Esophagus squamous epithelium (tissue), 5 donors: Measurements from ENCODE around the gene CZIB. TPM values are rescaled to one million over a fixed set of nuclear protein-coding genes. Genes with fewer than 3 reads are reported as not detected.

ENCODE experiments used
- DNase-seq: peaks from one replicate; lab custom pipeline; 2025; lab: John Stamatoyannopoulos, UW
- H3K27ac ChIP-seq, 4 donors: fragments of 200-600 bp; sonication (generic); one replicate each; pipeline ENCODE4 v1.5.1; 2016 to 2019; ENCODE audit warnings: mild to moderate bottlenecking in 1 of 4
- H3K27me3 ChIP-seq, 4 donors: fragments of 200-600 bp; sonication (generic); 1 replicate in 3 of 4; 2 replicates in 1 of 4; pipeline versions ENCODE4 v1.5.1 to v1.6.0; 2017 to 2021; ENCODE audit warnings: antibody characterized with exemption in 1 of 4
- H3K36me3 ChIP-seq, 3 donors: fragments of 200-600 bp; sonication (generic); one replicate each; pipeline ENCODE4 v1.5.1; 2016 to 2019
- H3K4me1 ChIP-seq, 3 donors: fragments of 200-600 bp; sonication (generic); one replicate each; pipeline ENCODE4 v1.5.1; 2017 to 2019
- H3K4me3 ChIP-seq, 4 donors: fragments of 200-600 bp; sonication (generic); 1 replicate in 3 of 4; 2 replicates in 1 of 4; pipeline ENCODE4 v1.5.1; 2016 to 2019; ENCODE audit warnings: mild to moderate bottlenecking in 2 of 4, moderate library complexity in 1 of 4
- H3K9me3 ChIP-seq, 3 donors: fragments of 200-600 bp; sonication (generic); one replicate each; pipeline ENCODE4 v1.5.1; 2016 to 2019
- POLR2A ChIP-seq, 4 donors: fragments of 450-650 bp; IDR thresholded peaks; one replicate each; pipeline ENCODE4 v1.6.1; 2017; ENCODE audit warnings: antibody characterized with exemption in 4 of 4, mild to moderate bottlenecking in 4 of 4, moderate library complexity in 3 of 4
- WGBS, 2 donors: methylation state at CpG; one replicate each; pipeline ENCODE4 v1.1.5; 2018; 5-methylcytosine and 5-hydroxymethylcytosine counted together
- intact Hi-C: fragments of 100-400 bp; cut with DNase I; formaldehyde crosslinking; loops from one replicate; pipeline ENCODE4 v1.15.0; 2022
- total RNA-seq, 4 donors: library from RNA; depleted of rRNA; stranded (reverse); fragments of >200 nt; gene quantifications; one replicate each; pipeline ENCODE4 v1.1.0, GENCODE V29; 2016
- TF ChIP-seq, protein P1 (sequence below), 6 experiments: fragments of 450-650 bp in 4 of 6; fragments of 200-600 bp in 2 of 6; sonication (generic) in 2 of 6; IDR thresholded peaks; one replicate each; pipeline ENCODE4 v1.5.1; 2016 to 2019; ENCODE audit warnings: antibody characterized with exemption in 6 of 6, mild to moderate bottlenecking in 4 of 6, moderate library complexity in 4 of 6
- donor health status: DM: yes; HTN: yes; CAD: no.

The CZIB gene
- total RNA-seq, result 10 to 100 TPM; 18.7 to 42.9 (median 26.0) TPM

DNA sequence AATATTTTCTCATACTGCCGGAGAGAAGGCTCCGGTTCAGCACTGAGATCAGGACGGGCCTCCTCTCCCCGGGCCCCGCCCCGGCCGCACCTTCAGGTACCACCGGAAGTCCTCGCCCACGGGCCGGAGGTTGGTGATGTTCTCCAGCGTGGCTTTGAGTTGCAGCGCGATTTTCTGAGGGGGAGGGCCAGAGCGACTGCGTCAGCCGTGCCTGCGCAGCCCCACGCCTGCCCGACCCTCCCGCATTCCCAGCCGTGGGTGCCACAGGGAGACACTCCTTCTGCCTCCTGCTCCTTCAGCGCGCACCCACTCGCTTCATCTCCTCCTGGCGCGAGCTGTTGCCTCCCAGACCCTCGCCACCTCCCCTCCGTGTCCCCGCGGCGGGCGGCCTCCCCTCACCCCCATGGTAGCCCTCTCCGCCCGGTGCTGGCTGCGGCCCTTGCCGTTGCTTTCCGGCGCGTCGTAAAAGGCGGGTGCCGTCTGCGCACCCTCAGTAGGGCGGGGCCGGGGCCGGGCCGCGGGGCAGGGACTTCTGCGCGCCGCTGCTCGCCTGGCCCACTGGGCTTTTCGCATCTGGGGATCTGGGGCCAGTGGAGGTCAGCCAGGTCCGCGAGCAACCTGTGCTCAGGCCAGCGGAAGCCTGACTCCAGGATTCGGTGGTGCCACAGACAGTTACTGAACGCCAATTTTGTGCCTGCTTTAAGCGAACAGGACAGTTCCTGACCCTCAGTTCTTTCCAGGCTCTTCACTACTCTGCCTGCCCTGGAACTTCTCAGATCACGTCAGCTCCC is at the start of gene CZIB:
TSS of gene CZIB (minus strand) at position 464 of the 791 bp plus-strand sequence. CDS start at position 405, 59 bp downstream.
- Histone ChIP-seq H3K36me3 (peaks cover 0 to 34% (median 0%) of the 10 kb centered on the region in 3 donors), H3K4me1 (peaks cover 8 to 22% (median 14%) of the 10 kb centered on the region in 3 donors), H3K27me3 (no peaks in the 10 kb centered on the region), H3K27ac (peak within 1 kb of the TSS; percentile 96 to 99 (median 97)), H3K9me3 (no peaks in the 10 kb centered on the region), H3K4me3 (peak within 1 kb of the TSS; percentile 81 to 85 (median 83))
- TF ChIP-seq POLR2A (IDR thresholded peaks at IDR 0.05), result peak in 3 of 4 donors; percentile 36 to 95 (median 78)
- TF ChIP-seq, protein P1, sequence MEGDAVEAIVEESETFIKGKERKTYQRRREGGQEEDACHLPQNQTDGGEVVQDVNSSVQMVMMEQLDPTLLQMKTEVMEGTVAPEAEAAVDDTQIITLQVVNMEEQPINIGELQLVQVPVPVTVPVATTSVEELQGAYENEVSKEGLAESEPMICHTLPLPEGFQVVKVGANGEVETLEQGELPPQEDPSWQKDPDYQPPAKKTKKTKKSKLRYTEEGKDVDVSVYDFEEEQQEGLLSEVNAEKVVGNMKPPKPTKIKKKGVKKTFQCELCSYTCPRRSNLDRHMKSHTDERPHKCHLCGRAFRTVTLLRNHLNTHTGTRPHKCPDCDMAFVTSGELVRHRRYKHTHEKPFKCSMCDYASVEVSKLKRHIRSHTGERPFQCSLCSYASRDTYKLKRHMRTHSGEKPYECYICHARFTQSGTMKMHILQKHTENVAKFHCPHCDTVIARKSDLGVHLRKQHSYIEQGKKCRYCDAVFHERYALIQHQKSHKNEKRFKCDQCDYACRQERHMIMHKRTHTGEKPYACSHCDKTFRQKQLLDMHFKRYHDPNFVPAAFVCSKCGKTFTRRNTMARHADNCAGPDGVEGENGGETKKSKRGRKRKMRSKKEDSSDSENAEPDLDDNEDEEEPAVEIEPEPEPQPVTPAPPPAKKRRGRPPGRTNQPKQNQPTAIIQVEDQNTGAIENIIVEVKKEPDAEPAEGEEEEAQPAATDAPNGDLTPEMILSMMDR (IDR thresholded peaks at IDR 0.05), result peak in 1 of 6 experiments; percentile 15
- peak; percentile 73 for DNase-seq
- 0% methylated on average over 8 to 24 of the region's 61 CpGs for WGBS, 2 donors
- intact Hi-C loops, result no loop called here

DNA sequence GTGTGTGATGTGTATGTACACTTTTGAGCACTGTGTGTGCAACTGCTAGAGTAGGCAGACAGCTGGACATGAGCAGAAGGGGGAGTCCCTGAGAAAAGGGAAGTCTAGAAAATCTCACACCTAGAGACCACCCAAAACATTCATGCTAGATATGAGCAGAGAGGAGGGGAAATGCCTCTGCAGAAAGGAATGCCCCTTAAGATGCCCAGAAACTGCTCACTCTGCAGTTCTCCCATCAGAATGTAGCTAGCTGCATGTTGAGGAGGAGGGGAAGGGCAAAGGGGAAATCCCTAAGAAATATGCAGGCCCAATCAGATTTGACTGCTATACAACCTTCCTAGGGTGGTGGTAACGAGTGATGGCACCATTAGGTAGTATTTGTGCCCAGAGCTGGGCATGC is 49.7 kb upstream of the CZIB start:
- WGBS, 2 donors, result 25 to 48% methylated on average over 1 of the region's 1 CpG
- peaks cover 5 to 29% (median 14%) of the 10 kb centered on the region in 3 donors for H3K4me1 ChIP-seq
- no peak overlapping the region for H3K27ac ChIP-seq
- no peaks in the 10 kb centered on the region for H3K27me3 ChIP-seq
- intact Hi-C loops, result no loop called here
- no peak for TF ChIP-seq POLR2A (IDR thresholded peaks at IDR 0.05)
- TF ChIP-seq, protein P1 (IDR thresholded peaks at IDR 0.05), result no peak
- H3K4me3 ChIP-seq, result no peak overlapping the region
- no peaks in the 10 kb centered on the region for H3K9me3 ChIP-seq
- H3K36me3 ChIP-seq, result peaks cover 0 to 34% (median 0%) of the 10 kb centered on the region in 3 donors
- no peak for DNase-seq

DNA sequence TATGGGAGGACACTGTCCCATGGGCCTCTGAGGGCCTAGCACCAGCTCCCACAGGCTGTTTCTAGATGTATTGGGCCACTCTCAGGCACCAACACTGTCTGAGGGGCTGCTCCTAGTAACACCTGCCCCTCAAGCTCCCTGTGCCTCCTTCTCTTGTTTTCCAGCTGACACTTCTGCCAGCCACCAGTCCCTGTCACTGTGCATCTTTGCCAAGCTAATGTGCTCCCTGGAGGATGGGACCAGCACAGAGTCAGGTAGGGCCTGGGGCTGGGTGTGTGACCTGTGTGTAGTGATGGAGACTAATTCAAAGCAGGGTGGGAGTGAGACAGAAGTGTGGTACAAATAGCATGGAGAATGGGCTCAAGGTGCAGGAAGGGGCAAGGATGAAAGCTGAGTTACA is 47.3 kb upstream of the CZIB start:
- Histone ChIP-seq H3K27ac (no peak overlapping the region), H3K4me3 (no peak overlapping the region), H3K4me1 (peaks cover 0 to 6% (median 3%) of the 10 kb centered on the region in 3 donors), H3K9me3 (no peaks in the 10 kb centered on the region), H3K36me3 (peaks cover 0 to 57% (median 10%) of the 10 kb centered on the region in 3 donors), H3K27me3 (no peaks in the 10 kb centered on the region)
- no peak for DNase-seq
- intact Hi-C loops, result no loop called here
- TF ChIP-seq, protein P1 (IDR thresholded peaks at IDR 0.05), result no peak
- no peak for TF ChIP-seq POLR2A (IDR thresholded peaks at IDR 0.05)

GRCh38 chr1:53266038-53266437 is 45.6 kb upstream of the CZIB start:
- intact Hi-C loops, result no loop called here
- H3K36me3 ChIP-seq, result peaks cover 0 to 69% (median 17%) of the 10 kb centered on the region in 3 donors
- no peak for DNase-seq
- no peak overlapping the region for H3K27ac ChIP-seq
- H3K27me3 ChIP-seq, result no peaks in the 10 kb centered on the region
- H3K9me3 ChIP-seq, result no peaks in the 10 kb centered on the region
- no peaks in the 10 kb centered on the region for H3K4me1 ChIP-seq
- H3K4me3 ChIP-seq, result no peak overlapping the region
- TF ChIP-seq, protein P1 (IDR thresholded peaks at IDR 0.05), result peak in 3 of 6 experiments; percentile 11 to 45 (median 17)
- no peak for TF ChIP-seq POLR2A (IDR thresholded peaks at IDR 0.05)

- H3K9me3 ChIP-seq, result no peaks in the 10 kb centered on the region
- no peak for DNase-seq
- WGBS, 2 donors, result 83 to 90% methylated on average over 3 to 4 of the region's 4 CpGs
- peaks cover 0 to 69% (median 19%) of the 10 kb centered on the region in 3 donors for H3K36me3 ChIP-seq
- H3K4me1 ChIP-seq, result no peaks in the 10 kb centered on the region
- no peak for TF ChIP-seq POLR2A (IDR thresholded peaks at IDR 0.05)
- TF ChIP-seq, protein P1 (IDR thresholded peaks at IDR 0.05), result no peak
- intact Hi-C loops, result no loop called here
- H3K4me3 ChIP-seq, result no peak overlapping the region
- H3K27ac ChIP-seq, result no peak overlapping the region
- H3K27me3 ChIP-seq, result no peaks in the 10 kb centered on the region
These were observed 45.1 kb upstream of the CZIB start for GRCh38 chr1:53265581-53265980.
